Left ventricle myocardium inferior (tissue), 1 donor: Measurements from ENCODE around the gene KRTAP2-4. TPM values are rescaled to one million over a fixed set of nuclear protein-coding genes. Genes with fewer than 3 reads are reported as not detected.
"Not testable (repeated sequence)": the region's sequence is repeated elsewhere in the genome, so short reads cannot be mapped to it uniquely, and the experiment has no call there.

Experiments
- DNase-seq: peaks from one replicate; pipeline ENCODE4 v3.0.0-alpha.2; 2020
- H3K27ac ChIP-seq: fragments of 200-600 bp; replicated peaks from 2 replicates; pipeline ENCODE4 v1.8.0; 2021
- H3K27me3 ChIP-seq: fragments of 200-600 bp; 2 replicates; pipeline ENCODE4 v1.8.0; 2021; ENCODE audit warnings: low read depth
- H3K36me3 ChIP-seq: fragments of 200-600 bp; 2 replicates; pipeline ENCODE4 v1.8.0; 2021
- H3K4me1 ChIP-seq: fragments of 200-600 bp; 2 replicates; pipeline ENCODE4 v1.8.0; 2021
- H3K4me3 ChIP-seq: fragments of 200-600 bp; 2 replicates; pipeline ENCODE4 v1.8.0; 2021; ENCODE audit warnings: mild to moderate bottlenecking, moderate library complexity
- H3K9me3 ChIP-seq: fragments of 200-600 bp; replicated peaks from 2 replicates; pipeline ENCODE4 v1.8.0; 2021
- CTCF ChIP-seq: fragments of 200-600 bp; IDR thresholded peaks from 2 replicates; pipeline ENCODE4 v1.8.0; 2021; ENCODE audit warnings: antibody characterized with exemption, mild to moderate bottlenecking, borderline replicate concordance
- intact Hi-C: fragments of 100-400 bp; cut with micrococcal nuclease; formaldehyde crosslinking; loops from one replicate; pipeline ENCODE4 v1.11.0; 2022
- long read RNA-seq: library from polyadenylated mRNA; unstranded; transcript quantifications from one replicate; pipeline ENCODE4 v2.0.0, GENCODE V29; 2021
- total RNA-seq: library from RNA; stranded (reverse); fragmentation: NEBNext Ultra II Directional; extraction: Animal tissue kit (Norgen Biotek cat#: 25700); gene quantifications from one replicate; pipeline ENCODE4 v1.2.1, GENCODE V29; 2021
- donor health status: DM: no; HTN: yes; CAD: no; lungs with severe emphysema.

The KRTAP2-4 gene, protein sequence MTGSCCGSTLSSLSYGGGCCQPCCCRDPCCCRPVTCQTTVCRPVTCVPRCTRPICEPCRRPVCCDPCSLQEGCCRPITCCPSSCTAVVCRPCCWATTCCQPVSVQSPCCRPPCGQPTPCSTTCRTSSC
- total RNA-seq: not detected
- long read RNA-seq: 0 reads

DNA sequence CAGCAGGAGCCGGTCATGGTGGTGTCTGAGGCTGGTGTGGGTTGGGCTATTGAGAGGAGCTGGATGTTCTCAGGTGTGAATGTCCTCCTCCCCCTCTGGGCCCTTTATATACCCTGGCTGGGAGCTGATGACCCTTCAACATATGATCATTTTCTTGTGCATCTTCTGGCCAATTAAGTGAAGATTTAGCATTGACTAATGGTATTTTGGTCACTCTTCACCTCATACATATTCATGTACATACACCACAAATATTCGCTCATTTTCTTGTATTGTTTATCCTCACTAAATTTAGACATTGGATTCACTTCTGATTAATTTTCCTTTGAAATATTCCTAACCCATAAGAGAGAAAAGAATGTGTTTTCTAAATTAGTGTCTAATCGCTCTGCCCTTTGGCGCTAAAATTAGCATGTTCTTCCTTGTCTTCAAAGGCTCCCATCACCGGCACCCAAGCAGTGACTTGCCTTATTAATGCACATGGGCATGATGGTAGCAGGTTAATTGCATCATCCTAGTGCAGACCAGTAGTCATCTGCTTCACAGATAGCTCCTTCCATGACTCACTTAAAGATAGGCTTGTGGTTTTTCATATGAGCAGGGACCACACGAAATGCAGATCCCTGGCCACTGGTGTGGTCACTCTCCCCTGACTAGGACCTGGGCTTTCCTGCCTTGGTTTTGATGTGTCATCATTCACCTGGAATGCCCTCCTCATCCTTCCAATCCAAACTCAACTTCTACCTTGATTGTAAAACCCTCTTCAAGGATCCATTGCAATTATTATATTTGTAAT is at the start of gene KRTAP2-4:
Gene KRTAP2-4, minus strand, starts transcription at position 51 of the 796 bp plus-strand sequence. Its CDS starts 34 bp downstream, at position 17.
- no peaks in the 10 kb centered on the region for H3K9me3 ChIP-seq
- H3K4me1 ChIP-seq: no peaks in the 10 kb centered on the region
- no peak for DNase-seq
- intact Hi-C loops: no loop called here
- peaks cover 56% of the 10 kb centered on the region for H3K27me3 ChIP-seq
- TF ChIP-seq CTCF: no peak
- H3K27ac ChIP-seq: no peak within 1 kb of the TSS
- no peaks in the 10 kb centered on the region for H3K36me3 ChIP-seq
- no peak within 1 kb of the TSS for H3K4me3 ChIP-seq

GRCh38 chr17:41111151-41111885 is 45.6 kb upstream of the KRTAP2-4 start:
- H3K27ac ChIP-seq: no peak overlapping the region
- TF ChIP-seq CTCF: no peak
- H3K4me3 ChIP-seq: no peak overlapping the region
- intact Hi-C loops: no loop called here
- peaks cover 43% of the 10 kb centered on the region for H3K27me3 ChIP-seq
- H3K9me3 ChIP-seq: peaks cover 3% of the 10 kb centered on the region
- H3K4me1 ChIP-seq: no peaks in the 10 kb centered on the region
- no peak for DNase-seq
- H3K36me3 ChIP-seq: no peaks in the 10 kb centered on the region

DNA sequence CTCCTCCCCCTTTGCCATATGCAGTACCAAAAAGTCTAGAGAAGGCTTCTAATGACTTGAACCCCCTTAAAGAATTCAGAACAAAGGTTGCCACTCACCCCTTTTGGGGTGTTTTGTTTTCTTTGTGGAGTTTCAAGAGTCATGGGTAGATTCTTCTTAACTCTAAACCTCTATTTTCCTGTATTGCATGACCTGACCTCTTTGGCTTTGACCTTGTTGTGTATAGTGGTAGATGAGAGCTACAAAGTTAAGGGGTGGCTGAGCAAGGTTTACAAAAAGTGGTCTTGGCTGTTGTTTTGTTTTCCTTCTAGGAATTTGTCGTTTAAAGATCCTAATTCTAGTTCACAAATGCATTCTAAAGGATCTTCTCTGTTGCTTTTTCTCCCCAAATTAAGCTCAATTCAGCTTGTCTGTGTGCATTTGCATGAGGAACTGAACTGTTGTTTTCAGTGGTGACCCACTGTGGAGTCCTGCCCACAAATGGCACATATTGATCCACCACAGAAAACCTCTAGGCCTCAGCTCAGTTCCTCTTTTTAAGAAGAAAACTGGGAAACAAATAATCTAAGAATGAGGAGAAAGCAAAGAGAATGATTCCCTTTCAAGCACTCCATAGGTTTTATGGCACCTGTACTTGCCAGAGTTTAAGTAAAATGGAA is 43.2 kb upstream of the KRTAP2-4 start:
- H3K9me3 ChIP-seq, H3K27ac ChIP-seq, DNase-seq, H3K4me3 ChIP-seq, H3K36me3 ChIP-seq, intact Hi-C loops, H3K4me1 ChIP-seq: not testable (repeated sequence)
- peaks cover 41% of the 10 kb centered on the region for H3K27me3 ChIP-seq

GRCh38 chr17:41107941-41108450 is 42.3 kb upstream of the KRTAP2-4 start:
- intact Hi-C loops: no loop called here
- no peak for DNase-seq
- H3K4me3 ChIP-seq: no peak overlapping the region
- H3K4me1 ChIP-seq: no peaks in the 10 kb centered on the region
- H3K36me3 ChIP-seq: no peaks in the 10 kb centered on the region
- no peak overlapping the region for H3K27ac ChIP-seq
- TF ChIP-seq CTCF: no peak
- H3K9me3 ChIP-seq: no peaks in the 10 kb centered on the region
- H3K27me3 ChIP-seq: peaks cover 41% of the 10 kb centered on the region

DNA sequence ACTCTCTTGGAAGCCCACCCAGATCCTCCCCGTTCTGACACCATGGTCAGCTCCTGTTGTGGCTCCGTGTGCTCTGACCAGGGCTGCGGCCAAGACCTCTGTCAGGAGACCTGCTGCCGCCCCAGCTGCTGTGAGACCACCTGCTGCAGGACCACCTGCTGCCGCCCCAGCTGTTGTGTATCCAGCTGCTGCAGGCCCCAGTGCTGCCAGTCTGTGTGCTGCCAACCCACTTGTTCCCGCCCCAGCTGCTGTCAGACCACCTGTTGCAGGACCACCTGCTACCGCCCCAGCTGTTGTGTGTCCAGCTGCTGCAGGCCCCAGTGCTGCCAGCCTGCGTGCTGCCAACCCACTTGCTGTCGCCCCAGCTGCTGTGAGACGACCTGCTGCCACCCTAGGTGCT is 39.7 kb upstream of the KRTAP2-4 start, which contains the start of gene KRTAP4-9:
Gene KRTAP4-9, plus strand, starts transcription at position 43 of the 400 bp plus-strand sequence. Its CDS starts 0 bp downstream, at position 43.
- DNase-seq: not testable (repeated sequence)

GRCh38 chr17:41104386-41105038 is 38.8 kb upstream of the KRTAP2-4 start:
- peaks cover 64% of the 10 kb centered on the region for H3K27me3 ChIP-seq
- H3K4me1 ChIP-seq, H3K9me3 ChIP-seq, intact Hi-C loops, H3K27ac ChIP-seq, H3K36me3 ChIP-seq, DNase-seq, H3K4me3 ChIP-seq: not testable (repeated sequence)

More for the DNA sequence above, 39.7 kb upstream of the KRTAP2-4 start, which contains the start of gene KRTAP4-9:
- H3K27ac ChIP-seq, intact Hi-C loops, H3K9me3 ChIP-seq, H3K36me3 ChIP-seq, H3K4me3 ChIP-seq, H3K4me1 ChIP-seq: not testable (repeated sequence)
- H3K27me3 ChIP-seq: peaks cover 58% of the 10 kb centered on the region
